HT-29 (cell line): ENCODE data around the gene STAMBP. TPM values are rescaled to one million over a fixed set of nuclear protein-coding genes. Genes with fewer than 3 reads are reported as not detected.
"Not testable (repeated sequence)": the region's sequence is repeated elsewhere in the genome, so short reads cannot be mapped to it uniquely, and the experiment has no call there.

Experiments
- DNase-seq: peaks from one replicate; pipeline ENCODE4 v3.0.0-alpha.2; 2015; ENCODE audit warnings: low spot score
- total RNA-seq: library from RNA; depleted of rRNA; stranded (reverse); fragments of >200 nt; shearing (Covaris generic); gene quantifications from 2 replicates; pipeline ENCODE4 v1.2.3, GENCODE V29; 2014; rRNA removed

Gene STAMBP
- total RNA-seq, result 20.9 and 28.2 TPM in 2 replicates

DNA sequence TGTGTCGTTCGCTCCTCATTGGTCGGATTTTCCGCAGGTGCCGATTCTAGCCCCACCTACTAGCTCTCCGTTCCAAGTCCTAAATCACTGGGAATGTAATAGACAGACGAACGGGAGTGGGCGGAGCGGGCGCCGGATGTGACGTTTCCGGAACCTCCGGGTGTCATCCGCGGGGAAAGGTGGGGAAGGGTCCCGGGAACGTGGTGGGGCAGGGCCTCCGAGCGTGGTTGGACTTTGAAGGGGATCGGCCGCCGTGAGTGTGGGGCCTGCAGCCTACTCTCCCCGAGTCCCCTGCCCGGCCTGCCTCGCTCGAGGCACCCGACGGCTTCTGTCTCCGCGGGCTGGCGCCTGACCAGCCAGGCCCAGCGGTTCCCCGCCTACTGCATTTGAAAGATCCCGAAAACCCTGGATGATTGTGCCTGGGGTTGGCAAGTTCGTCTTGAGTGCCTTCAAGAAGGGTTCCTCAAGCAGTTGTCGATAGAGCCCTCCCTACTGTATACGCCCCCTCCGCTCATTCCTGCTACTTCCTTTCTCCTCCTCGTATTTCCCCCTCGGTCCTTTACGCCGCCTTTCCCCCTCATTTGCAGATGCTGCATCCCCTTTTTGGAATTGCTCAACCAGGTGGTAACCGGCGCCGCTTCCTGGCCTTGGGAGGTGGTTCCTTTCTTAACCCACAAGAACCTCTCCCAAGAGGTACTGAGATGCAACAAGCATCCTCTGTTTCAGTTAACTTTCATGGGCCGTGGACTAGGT, at the start of gene STAMBP:
STAMBP (plus strand) TSS at position 144 of the 753 bp plus-strand sequence. CDS start 1,896 bp downstream, outside the sequence.
- peak; percentile 97 for DNase-seq

DNA sequence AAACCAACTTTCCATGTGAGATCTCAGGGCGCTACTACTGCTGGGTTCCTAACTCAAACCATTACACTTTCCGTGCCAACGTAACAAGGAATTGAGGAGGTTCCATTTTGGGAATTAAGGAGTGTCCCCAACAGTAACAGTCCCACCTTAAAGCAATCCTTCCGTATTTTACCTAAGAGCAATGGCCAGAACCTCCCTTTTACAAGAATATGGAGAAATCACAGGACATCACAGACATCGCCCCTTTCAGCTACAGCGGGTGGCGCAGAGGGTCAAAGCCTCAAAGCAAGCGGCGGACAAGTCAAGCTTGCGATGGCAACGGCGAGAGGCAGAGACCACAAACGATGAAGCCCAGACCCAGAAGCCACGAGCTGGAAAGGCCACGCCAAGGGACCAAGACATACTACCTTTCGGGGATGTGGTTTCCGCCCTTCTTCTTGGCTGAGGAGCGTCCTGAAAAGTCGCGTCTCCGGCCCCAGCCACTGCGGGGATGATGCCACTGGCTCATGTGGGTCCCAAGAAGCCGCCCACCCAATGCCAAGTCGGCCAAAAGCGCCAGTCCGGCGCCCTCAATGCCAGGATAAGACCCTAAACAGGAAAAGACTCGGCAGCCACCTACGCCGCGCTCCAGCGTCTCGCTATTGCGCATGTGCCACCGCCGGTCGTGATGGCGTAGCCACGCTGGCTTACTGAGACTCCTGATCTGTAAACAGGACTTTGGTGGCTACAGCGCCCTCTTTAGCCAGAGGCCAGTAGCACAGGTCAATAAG, 49.1 kb upstream of the STAMBP start, which contains the start of gene DUSP11:
DUSP11 (minus strand) TSS at position 637 of the 770 bp plus-strand sequence; CDS start at position 508, 129 bp downstream.
- peak; percentile 99 for DNase-seq

DNA sequence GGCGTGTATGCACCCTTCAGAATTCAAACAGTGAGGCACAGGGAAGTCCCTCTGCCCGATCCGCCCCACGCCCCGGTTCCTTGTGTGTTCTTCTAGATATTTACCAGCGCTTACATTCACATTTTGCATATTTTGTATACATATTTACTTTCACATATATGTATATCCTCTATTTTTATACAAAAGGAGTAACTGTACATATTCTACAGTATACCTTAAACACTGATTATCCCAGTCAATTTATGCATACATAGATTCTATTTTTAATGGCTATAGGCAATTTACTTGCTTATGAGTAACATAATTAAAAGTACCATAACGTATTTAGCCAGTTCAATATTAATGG, 48.6 kb upstream of the STAMBP start:
- no peak for DNase-seq

- DNase-seq, result not testable (repeated sequence)
These were observed 45.4 kb upstream of the STAMBP start for GRCh38 chr2:73783402-73783801.

GRCh38 chr2:73783883-73784282, 44.9 kb upstream of the STAMBP start, which contains the start of gene C2orf78:
TSS of gene C2orf78 (plus strand) at chr2:73784183. CDS start at chr2:73784310, 127 bp downstream.
- not testable (repeated sequence) for DNase-seq

GRCh38 chr2:73811878-73812277, 16.9 kb upstream of the STAMBP start:
- DNase-seq, result no peak

- no peak for DNase-seq
These were observed 16.1 kb upstream of the STAMBP start for GRCh38 chr2:73812635-73813034.

GRCh38 chr2:73818296-73818695, 10.5 kb upstream of the STAMBP start:
- no peak for DNase-seq

GRCh38 chr2:73821227-73821626, 7.5 kb upstream of the STAMBP start:
- no peak for DNase-seq

DNA sequence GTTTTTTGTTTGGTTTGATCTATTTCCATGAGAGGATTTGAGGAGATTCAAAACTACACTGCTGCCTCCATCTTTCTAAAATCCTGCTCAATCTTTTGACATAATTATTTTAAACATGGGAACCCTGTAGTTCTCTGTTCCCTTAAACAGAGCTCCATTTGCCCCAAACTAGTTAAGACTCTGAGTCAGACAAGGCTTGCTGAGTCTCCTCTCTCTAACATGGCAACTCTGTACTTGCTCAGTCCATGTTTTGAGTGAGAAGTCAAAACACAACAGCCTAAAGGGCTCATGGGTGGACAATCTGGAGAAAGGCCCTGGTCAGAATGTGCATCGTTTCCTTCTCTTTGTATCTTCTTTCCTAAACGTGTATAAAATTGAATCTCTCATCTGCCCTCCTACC, 7.1 kb upstream of the STAMBP start:
- no peak for DNase-seq

- DNase-seq, result no peak
These were observed 6.5 kb upstream of the STAMBP start for GRCh38 chr2:73822276-73822675.

DNA sequence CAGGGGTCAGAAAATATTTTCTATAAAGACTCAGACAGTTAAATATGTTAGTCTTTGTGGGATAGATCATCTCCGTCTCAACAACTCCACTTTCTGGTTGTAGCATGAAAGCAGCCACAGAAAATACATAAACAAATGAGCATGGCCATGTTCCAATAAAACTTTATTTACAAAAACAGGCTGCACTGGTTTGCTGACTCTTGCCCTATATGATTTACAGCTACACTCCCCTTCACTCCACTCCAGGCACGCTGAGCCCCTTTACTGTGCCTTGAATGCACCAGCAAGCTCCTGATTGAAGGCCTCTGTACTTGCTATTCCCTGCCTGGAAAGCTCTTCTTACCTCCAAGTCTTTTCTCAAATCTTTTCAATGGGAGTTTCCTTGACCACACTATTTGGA, 5.8 kb upstream of the STAMBP start:
- no peak for DNase-seq

DNA sequence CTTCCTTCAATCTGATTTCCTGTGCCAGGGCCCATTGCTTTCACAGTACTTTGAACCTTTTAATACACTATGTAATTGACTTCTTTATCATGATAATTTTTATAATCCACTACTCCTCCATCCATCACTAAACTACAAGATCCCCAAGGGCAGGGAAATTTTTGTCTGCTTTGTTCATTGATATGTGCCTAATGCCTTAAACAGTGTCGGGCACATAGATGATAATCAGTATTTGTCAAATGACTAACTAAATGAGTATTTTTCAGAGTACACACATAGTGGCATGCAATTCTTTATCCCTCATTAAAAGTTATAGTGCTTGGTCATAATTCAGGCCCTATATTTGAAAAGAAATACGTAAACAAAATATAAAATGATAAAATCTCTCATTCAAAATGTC, 5.3 kb upstream of the STAMBP start:
- no peak for DNase-seq

- DNase-seq, result peak; percentile 82
These were observed 4.7 kb upstream of the STAMBP start for GRCh38 chr2:73823916-73824523.

GRCh38 chr2:73825408-73825807, 3.4 kb upstream of the STAMBP start:
- DNase-seq, result no peak

GRCh38 chr2:73827018-73827417, 1.7 kb upstream of the STAMBP start:
- peak; percentile 49 for DNase-seq

DNA sequence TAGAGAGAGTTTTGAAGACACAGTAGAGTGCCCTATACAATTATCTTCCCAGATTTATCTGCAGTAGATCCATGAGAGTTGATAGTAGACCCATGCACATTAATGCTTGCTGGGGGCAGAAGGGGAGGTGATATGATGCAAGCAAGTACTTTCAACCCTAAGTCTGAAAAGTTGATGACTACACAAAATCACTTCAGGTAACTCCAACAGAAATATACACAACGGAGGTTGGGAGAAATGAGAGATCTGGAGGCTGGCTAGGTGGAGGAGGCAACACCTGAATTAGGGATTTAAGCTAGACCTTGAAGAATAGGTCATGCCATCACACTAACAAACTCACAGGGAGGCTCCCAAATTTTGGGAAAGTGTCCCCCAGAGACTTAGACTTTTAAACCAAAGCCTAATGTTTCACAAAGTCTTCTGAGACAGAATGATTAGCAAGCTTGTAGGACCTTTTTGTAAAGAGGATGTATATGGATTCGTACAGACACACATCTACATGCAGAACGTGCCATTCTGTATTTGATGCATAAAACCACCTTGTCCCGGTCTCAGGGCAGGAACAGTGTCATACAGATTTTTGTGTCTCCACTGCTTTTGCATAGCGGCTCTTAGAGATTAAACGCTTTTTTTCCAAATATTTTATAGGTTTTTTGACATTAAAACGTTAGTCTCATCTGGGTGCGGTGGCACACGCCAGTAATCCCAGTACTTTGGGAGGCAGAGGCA, 937 bp upstream of the STAMBP start:
- no peak for DNase-seq

GRCh38 chr2:73828389-73828817, 358 bp upstream of the STAMBP start:
- DNase-seq, result no peak

GRCh38 chr2:73830871-73831401, 2.2 kb downstream of the STAMBP start:
- no peak for DNase-seq

- no peak for DNase-seq
These were observed 4.2 kb downstream of the STAMBP start for GRCh38 chr2:73832930-73833329.
